C4-2B (cell line): Measurements from ENCODE around the gene SHROOM3.

ENCODE experiments used
- H3K27ac ChIP-seq: fragments of 450-650 bp; 2 replicates; pipeline ENCODE4 v1.5.1; 2017
- ZFX ChIP-seq: fragments of 450-650 bp; IDR thresholded peaks from 2 replicates; pipeline ENCODE4 v1.6.1; 2017
- TF ChIP-seq, protein P1 (sequence below): fragments of 450-650 bp; conservative IDR thresholded peaks from 2 replicates; pipeline ENCODE4 v1.5.1; 2017; ENCODE audit warnings: mild to moderate bottlenecking

Gene SHROOM3

DNA sequence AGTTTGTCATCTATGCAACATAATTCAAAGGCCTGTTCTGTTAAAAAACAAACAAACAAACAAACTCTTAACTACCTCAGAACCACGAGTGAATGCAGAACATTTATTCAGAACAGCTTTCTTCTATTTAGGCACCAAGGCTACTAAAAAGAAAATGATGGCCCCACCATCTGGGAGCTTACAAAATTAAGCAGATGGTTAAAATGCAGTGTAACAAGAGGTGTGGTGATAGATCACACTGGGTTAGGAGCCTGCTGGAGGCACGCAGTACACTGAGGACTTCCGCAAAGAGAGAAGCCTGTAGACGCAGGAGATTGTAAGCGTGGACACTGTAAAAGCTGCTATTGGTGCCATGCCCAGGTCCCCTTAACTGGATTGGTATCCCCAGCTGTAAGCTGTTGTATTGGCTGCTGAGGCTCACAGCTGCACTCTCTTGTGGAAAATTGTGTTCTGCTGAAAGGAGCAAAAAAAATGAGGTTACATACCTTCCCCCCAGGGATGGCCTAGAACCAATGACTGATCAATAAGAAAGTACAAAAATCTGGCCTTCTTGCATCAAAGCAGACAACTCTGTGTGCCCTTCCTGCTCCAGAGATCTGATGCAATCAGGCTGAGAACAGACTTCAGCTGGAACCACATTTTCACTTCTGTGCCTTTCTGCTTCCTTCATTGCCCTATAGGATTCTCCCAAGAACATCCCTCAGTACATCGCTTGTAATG lies 60.0 kb downstream of the SHROOM3 start:
- TF ChIP-seq, protein P1, sequence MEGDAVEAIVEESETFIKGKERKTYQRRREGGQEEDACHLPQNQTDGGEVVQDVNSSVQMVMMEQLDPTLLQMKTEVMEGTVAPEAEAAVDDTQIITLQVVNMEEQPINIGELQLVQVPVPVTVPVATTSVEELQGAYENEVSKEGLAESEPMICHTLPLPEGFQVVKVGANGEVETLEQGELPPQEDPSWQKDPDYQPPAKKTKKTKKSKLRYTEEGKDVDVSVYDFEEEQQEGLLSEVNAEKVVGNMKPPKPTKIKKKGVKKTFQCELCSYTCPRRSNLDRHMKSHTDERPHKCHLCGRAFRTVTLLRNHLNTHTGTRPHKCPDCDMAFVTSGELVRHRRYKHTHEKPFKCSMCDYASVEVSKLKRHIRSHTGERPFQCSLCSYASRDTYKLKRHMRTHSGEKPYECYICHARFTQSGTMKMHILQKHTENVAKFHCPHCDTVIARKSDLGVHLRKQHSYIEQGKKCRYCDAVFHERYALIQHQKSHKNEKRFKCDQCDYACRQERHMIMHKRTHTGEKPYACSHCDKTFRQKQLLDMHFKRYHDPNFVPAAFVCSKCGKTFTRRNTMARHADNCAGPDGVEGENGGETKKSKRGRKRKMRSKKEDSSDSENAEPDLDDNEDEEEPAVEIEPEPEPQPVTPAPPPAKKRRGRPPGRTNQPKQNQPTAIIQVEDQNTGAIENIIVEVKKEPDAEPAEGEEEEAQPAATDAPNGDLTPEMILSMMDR = no peak
- TF ChIP-seq ZFX = no peak
- no peak overlapping the region for H3K27ac ChIP-seq

DNA sequence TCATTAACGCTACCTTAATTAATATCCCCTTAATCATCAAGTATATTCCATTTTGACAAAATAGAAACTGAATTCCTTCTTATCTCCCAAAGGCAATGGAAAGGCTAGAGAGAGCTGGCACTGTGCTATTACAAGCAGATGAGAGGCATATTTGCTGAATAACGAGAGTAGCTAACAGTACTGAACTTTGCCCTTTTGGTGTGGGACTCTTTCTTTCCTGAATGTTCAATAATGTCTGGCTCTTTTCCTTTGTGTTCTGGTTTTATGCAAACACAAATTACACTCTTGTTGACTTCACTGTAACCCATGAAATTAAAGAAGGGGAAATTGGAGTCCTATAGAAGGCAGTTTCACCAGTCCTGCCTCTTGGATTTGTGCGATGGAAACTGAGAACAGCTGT lies 63.5 kb downstream of the SHROOM3 start:
- H3K27ac ChIP-seq = no peak overlapping the region
- TF ChIP-seq, protein P1 = no peak
- TF ChIP-seq ZFX = no peak

DNA sequence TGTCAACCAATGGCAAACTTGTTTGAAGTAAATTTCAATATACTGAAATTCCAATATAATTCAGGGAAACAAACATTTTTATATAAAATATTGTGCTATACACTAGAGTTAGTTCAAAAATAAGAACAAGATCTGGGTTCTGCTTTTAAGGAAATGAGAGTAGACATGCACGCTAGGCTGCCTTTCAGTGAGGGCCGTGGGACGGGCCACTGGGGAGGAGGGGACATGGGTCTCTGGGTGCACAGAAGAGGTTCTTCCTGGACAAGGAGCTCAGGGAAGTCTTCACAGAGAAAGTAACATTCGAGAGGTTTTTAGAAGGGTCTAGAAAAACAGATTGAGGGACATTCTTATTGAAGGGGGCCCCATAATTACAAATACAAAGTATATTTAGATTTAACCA lies 64.4 kb downstream of the SHROOM3 start:
- H3K27ac ChIP-seq = no peak overlapping the region
- TF ChIP-seq ZFX = no peak
- TF ChIP-seq, protein P1 = no peak

DNA sequence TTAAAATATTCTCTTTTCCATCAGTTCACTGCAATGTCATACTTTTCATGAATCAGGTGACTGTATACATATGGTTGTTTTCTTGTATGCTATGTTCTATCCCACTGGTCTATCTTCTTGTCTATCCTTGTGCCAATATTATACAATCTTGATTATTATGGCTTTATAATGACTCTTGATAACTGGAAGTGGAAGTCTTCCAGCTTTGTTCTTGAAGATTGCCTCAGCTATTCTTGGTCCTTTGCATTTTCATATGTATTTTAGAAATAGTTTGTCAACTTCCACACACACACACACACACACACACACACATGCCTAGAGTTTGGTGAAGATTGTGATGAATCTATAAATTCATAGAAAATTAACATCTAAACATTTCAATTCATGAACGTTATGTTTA lies 67.9 kb downstream of the SHROOM3 start:
- H3K27ac ChIP-seq = no peak overlapping the region
- TF ChIP-seq, protein P1 = no peak
- TF ChIP-seq ZFX = no peak

DNA sequence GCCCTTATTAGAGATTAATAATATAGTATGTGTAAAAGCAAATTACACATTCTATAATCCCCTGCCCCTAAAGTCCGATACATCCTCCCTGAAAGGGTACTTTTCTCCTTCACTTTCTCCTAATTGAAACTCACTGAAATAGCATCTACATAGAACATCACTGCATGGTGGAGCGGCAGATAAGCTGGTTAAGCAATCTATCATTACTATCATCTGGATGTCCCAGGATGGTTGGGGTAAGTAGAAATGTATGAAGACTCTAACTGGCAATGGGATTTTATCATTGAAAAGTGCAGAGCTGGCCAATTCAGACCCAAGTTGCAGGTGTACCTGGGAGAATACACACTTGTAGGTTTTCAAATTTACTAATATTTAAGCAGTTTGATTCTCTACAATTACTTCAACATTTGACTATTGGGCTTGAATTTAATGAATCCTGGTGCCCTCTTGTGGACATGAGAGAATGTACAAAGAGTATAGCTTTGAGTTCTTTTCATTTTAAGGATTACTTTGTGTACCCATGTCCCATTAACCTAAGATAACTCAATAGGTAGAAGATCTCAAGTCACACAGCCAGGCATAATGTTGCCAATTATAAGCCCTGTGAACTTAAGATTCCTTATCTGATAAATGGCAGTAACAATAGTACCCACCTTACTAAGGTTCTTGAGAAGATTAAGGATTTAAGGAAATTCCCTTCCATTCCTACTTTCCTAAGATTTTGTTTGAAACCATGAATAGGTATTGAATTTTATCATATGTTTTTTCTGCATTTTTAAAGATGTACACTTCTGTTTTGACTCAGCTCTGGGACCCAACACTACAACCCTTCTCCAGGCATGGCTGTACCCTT lies 69.8 kb downstream of the SHROOM3 start:
- no peak for TF ChIP-seq ZFX
- TF ChIP-seq, protein P1 = peak; percentile 77
- no peak overlapping the region for H3K27ac ChIP-seq

DNA sequence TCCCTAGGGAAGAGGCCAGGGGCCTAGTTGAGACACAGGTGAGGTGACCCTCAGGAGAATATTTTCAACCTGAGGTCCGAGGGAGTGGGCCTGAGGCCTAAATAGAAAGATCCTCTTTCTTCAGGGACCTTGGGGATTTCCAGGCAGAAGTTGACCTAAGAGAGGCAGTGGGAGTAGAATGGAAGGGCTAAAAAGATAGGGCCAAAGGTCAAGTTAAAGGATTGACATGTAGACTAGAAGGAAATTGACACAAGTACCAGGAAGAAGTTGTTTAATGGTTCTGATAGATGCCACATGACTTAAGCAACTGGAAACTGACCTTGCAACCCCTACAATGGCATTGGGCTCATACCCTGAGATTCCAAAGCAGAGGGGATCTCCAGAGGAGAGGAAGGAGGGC lies 76.9 kb downstream of the SHROOM3 start:
- TF ChIP-seq, protein P1 = no peak
- TF ChIP-seq ZFX = no peak; the same call in 1 of the 2 replicates
- peak overlapping the region; percentile 70 for H3K27ac ChIP-seq

DNA sequence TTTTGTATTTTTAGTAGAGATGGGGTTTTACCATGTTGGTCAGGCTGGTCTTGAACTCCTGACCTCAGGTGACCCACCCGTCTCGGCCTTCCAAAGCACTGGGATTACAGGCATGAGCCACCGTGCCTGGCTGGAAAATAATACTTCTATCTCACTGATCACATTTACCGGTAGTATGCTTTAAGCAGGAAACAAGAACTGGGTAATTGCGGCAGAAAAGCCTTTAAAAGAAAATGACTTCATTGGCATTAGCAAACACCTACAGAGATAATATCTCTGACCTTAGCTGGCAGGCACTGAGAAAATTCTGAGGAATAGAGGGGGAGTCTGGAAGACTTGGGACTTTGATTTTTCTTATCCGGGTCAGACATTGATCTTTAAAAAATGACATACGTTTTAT lies 78.5 kb downstream of the SHROOM3 start:
- TF ChIP-seq, protein P1 = no peak
- no peak for TF ChIP-seq ZFX
- peak overlapping the region; percentile 70; the same call in 1 of the 2 replicates for H3K27ac ChIP-seq
